GM12878 (cell line): ENCODE measurements around the gene APCDD1L. TPM values are rescaled to one million over a fixed set of nuclear protein-coding genes. Genes with fewer than 3 reads are reported as not detected.

ENCODE experiments used
- ATAC-seq: fragments of 200-7000 bp; cut with Tn5 transposase; 3 replicates; pipeline ENCODE4 v1.9.1; 2020; ENCODE audit warnings: mild to moderate bottlenecking, moderate library complexity
- BruUV-seq: library from RNA; stranded (reverse); fragments of 400-500 nt; replicated peaks from 2 replicates; lab custom pipeline; 2021; lab: Mats Ljungman, UMichigan
- CTCF ChIA-PET: fragments of 300-600 bp; sonication (Branson Sonifier 250); formaldehyde crosslinking; extraction: SDS; loops from one replicate; lab custom pipeline; 2021; ENCODE audit warnings: inconsistent platforms; lab: Yijun Ruan, JAX
- POLR2A ChIA-PET: fragments of 350-600 bp; formaldehyde crosslinking; extraction: SDS; loops from one replicate; lab custom pipeline; 2021; ENCODE audit warnings: inconsistent platforms; lab: Charles Lee
- RAD21 ChIA-PET: fragments of 300-600 bp; sonication (Branson Sonifier 250); formaldehyde crosslinking; loops from one replicate; lab custom pipeline; 2023; ENCODE audit warnings: antibody characterized with exemption; ENCODE audit not compliant: unreplicated experiment; lab: Charles Lee
- SMC1A ChIA-PET: fragments of 300-600 bp; sonication (Branson Sonifier 250); formaldehyde crosslinking; loops from one replicate; lab custom pipeline; 2023; ENCODE audit not compliant: unreplicated experiment, uncharacterized antibody; lab: Charles Lee
- DNase-seq: peaks from one replicate; pipeline ENCODE4 v3.0.0-alpha.2; 2011; ENCODE audit warnings: low read depth, low spot score
- FAIRE-seq: peaks from 3 replicates; lab custom pipeline; 2011; peaks lifted over from hg19 to GRCh38; lab: Jason Lieb, UNC
- H2AFZ ChIP-seq: 2 replicates; pipeline ENCODE4 v1.6.0; 2011; ENCODE audit warnings: low read depth, low read length, control low read depth; ENCODE audit not compliant: control insufficient read depth
- H3K27ac ChIP-seq: 2 replicates; pipeline ENCODE4 v1.5.1; 2011; ENCODE audit warnings: control low read depth; ENCODE audit not compliant: control insufficient read depth, insufficient read depth
- H3K27me3 ChIP-seq, 2 experiments: replicated peaks in 1 of 2; 2 replicates each; pipeline versions ENCODE4 v1.6.0 to v1.6.1; 2011; ENCODE audit warnings: low read length in 1 of 2; ENCODE audit not compliant: control insufficient read depth in 2 of 2, insufficient read depth in 2 of 2
- H3K36me3 ChIP-seq, 2 experiments: 2 replicates each; pipeline ENCODE4 v1.5.1; 2011; ENCODE audit warnings: low read length in 1 of 2; ENCODE audit not compliant: control insufficient read depth in 2 of 2, insufficient read depth in 2 of 2
- H3K4me1 ChIP-seq: 2 replicates; pipeline ENCODE4 v1.6.1; 2011; ENCODE audit warnings: mild to moderate bottlenecking, low read length, moderate library complexity, mixed read lengths; ENCODE audit not compliant: control insufficient read depth, insufficient read depth
- H3K4me2 ChIP-seq: 2 replicates; pipeline ENCODE4 v1.6.0; 2011; ENCODE audit warnings: control low read depth; ENCODE audit not compliant: control insufficient read depth, insufficient read depth
- H3K4me3 ChIP-seq: fragments of 200-600 bp; sonication (generic); 2 replicates; pipeline ENCODE4 v1.5.1; 2016
- H3K79me2 ChIP-seq: 2 replicates; pipeline ENCODE4 v1.6.0; 2011; ENCODE audit warnings: low read length; ENCODE audit not compliant: control insufficient read depth, insufficient read depth
- H3K9ac ChIP-seq: 2 replicates; pipeline ENCODE4 v1.8.0; 2011; ENCODE audit warnings: low read length, control low read depth, mixed read lengths; ENCODE audit not compliant: control insufficient read depth, insufficient read depth
- H3K9me3 ChIP-seq: replicated peaks from 3 replicates; pipeline ENCODE4 v1.5.1; 2011; ENCODE audit warnings: mild to moderate bottlenecking, low read length; ENCODE audit not compliant: control insufficient read depth, insufficient read depth
- H4K20me1 ChIP-seq: 2 replicates; pipeline ENCODE4 v1.6.0; 2011; ENCODE audit not compliant: control insufficient read depth, insufficient read depth
- JUNB ChIP-seq: IDR thresholded peaks from 2 replicates; pipeline ENCODE4 v1.6.1; 2016; ENCODE audit warnings: antibody characterized with exemption, mild to moderate bottlenecking
- MTA3 ChIP-seq: IDR thresholded peaks from 2 replicates; pipeline ENCODE4 v1.6.1; 2012; ENCODE audit warnings: low read length, inconsistent platforms, borderline replicate concordance
- MYB ChIP-seq: fragments of 150-350 bp; IDR thresholded peaks from 2 replicates; pipeline ENCODE4 v1.6.1; 2014; ENCODE audit warnings: mild to moderate bottlenecking, low read depth, low read length, borderline replicate concordance
- RAD51 ChIP-seq: fragments of 450-650 bp; IDR thresholded peaks from 2 replicates; pipeline ENCODE4 v1.6.1; 2016; ENCODE audit warnings: moderate library complexity, mild to moderate bottlenecking, inconsistent platforms
- RCOR1 ChIP-seq: conservative IDR thresholded peaks from 2 replicates; pipeline ENCODE4 v1.6.1; 2012; ENCODE audit warnings: low read depth, low read length, improper control_type of control experiment
- SMAD1 ChIP-seq: fragments of 450-650 bp; IDR thresholded peaks from 2 replicates; pipeline ENCODE4 v1.6.1; 2018; ENCODE audit warnings: mild to moderate bottlenecking, low read depth; ENCODE audit not compliant: partially characterized antibody
- WGBS: methylation state at CpG from one replicate; pipeline ENCODE4 v1.1.6; 2016; ENCODE audit warnings: low lambda C conversion rate; ENCODE audit not compliant: insufficient replicate concordance, insufficient coverage; ENCODE audit errors: missing lambda C conversion rate; 5-methylcytosine and 5-hydroxymethylcytosine counted together
- in situ Hi-C: fragments of 300-500 bp; cut with MboI; formaldehyde crosslinking; loops from 9 replicates; pipeline ENCODE4 v1.14.3; 2018; ENCODE audit warnings: mixed read lengths
- intact Hi-C: fragments of 100-400 bp; cut with micrococcal nuclease; formaldehyde crosslinking; loops from one replicate; pipeline ENCODE4 v1.14.2; 2022; ENCODE audit not compliant: unreplicated experiment
- polyA plus RNA-seq, 11 experiments: library from polyadenylated mRNA; depleted of rRNA in 4 of 11; unstranded in 6 of 11; stranded (reverse) in 5 of 11; fragments of >200 nt; fragmentation: Nextera tagmentation in 4 of 11; fragmentation: Illumina TruSeq in 1 of 11; extraction: Ambion mirVana in 4 of 11; extraction: Trizol in 1 of 11; gene quantifications; 1 replicate in 1 of 11; 2 replicates in 10 of 11; pipeline versions ENCODE4 v1.2.1 to v1.2.3, GENCODE V29; 2011 to 2016; ENCODE audit warnings: inconsistent platforms in 2 of 11, missing spikeins in 2 of 11, low read depth in 1 of 11
- total RNA-seq, 4 experiments: library from RNA; depleted of rRNA in 3 of 4; stranded (reverse); fragments of >200 nt in 3 of 4; fragmentation: Illumina TruSeq in 1 of 4; extraction: Trizol in 1 of 4; gene quantifications; 2 replicates each; pipeline versions ENCODE4 v1.2.1 to v1.2.3, GENCODE V29; 2013 to 2021
- TF ChIP-seq, protein P1 (sequence below): fragments of 150-350 bp; IDR thresholded peaks from 2 replicates; pipeline ENCODE4 v1.6.1; 2016; ENCODE audit warnings: low read depth, low read length
- TF ChIP-seq, protein P2 (sequence below): fragments of 450-650 bp; IDR thresholded peaks from 2 replicates; pipeline ENCODE4 v1.6.1; 2014; ENCODE audit warnings: mild to moderate bottlenecking

Gene APCDD1L
- total and polyA plus RNA-seq, 10 of the 15 experiments (the other 5 are each of a cell fraction or from before 2014, with no cell fraction given) = 0.14 to 0.50 TPM; not detected in 8

DNA sequence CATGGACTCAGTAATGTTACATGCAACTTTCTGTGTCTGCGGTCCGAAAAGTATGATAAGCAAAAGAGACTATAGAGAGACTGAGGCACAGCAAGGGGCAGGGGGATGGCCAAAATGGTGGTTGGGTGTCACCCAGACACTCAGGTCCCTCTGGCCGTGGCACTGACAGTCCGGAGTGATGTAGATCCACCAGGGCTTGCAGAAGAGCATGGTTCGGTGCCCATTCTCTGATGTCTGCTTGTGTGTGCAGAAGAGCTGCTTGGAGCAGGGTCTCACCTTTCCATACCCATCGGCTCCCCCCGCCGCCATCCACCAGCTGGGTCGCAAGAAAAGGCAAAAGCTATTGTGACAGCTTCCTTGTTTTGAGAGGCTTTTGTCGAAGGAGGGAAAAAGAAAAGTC is 6.6 kb upstream of the APCDD1L start:
- FAIRE-seq = no peak
- Histone ChIP-seq H3K79me2 (no peaks in the 10 kb centered on the region), H2AFZ (no peak overlapping the region), H3K9ac (no peak overlapping the region), H3K4me3 (no peak overlapping the region), H3K27ac (no peak overlapping the region), H3K9me3 (peaks cover 2% of the 10 kb centered on the region), H3K27me3 (no peaks in the 10 kb centered on the region), H4K20me1 (no peaks in the 10 kb centered on the region), H3K4me1 (no peaks in the 10 kb centered on the region), H3K4me2 (no peak overlapping the region), H3K36me3 (no peaks in the 10 kb centered on the region)
- in situ Hi-C loops = no loop called here
- CTCF ChIA-PET = no interaction called here
- POLR2A ChIA-PET = no interaction called here
- RAD21 ChIA-PET = no interaction called here
- SMC1A ChIA-PET = no interaction called here
- BruUV-seq = no TSS peak
- no peak for ATAC-seq
- intact Hi-C loops = no loop called here
- WGBS = 64% methylated on average over 10 of the region's 10 CpGs
- TF ChIP-seq JUNB (no peak), RAD51 (no peak), MYB (no peak), MTA3 (no peak), SMAD1 (no peak), RCOR1 (no peak)
- TF ChIP-seq, protein P1, sequence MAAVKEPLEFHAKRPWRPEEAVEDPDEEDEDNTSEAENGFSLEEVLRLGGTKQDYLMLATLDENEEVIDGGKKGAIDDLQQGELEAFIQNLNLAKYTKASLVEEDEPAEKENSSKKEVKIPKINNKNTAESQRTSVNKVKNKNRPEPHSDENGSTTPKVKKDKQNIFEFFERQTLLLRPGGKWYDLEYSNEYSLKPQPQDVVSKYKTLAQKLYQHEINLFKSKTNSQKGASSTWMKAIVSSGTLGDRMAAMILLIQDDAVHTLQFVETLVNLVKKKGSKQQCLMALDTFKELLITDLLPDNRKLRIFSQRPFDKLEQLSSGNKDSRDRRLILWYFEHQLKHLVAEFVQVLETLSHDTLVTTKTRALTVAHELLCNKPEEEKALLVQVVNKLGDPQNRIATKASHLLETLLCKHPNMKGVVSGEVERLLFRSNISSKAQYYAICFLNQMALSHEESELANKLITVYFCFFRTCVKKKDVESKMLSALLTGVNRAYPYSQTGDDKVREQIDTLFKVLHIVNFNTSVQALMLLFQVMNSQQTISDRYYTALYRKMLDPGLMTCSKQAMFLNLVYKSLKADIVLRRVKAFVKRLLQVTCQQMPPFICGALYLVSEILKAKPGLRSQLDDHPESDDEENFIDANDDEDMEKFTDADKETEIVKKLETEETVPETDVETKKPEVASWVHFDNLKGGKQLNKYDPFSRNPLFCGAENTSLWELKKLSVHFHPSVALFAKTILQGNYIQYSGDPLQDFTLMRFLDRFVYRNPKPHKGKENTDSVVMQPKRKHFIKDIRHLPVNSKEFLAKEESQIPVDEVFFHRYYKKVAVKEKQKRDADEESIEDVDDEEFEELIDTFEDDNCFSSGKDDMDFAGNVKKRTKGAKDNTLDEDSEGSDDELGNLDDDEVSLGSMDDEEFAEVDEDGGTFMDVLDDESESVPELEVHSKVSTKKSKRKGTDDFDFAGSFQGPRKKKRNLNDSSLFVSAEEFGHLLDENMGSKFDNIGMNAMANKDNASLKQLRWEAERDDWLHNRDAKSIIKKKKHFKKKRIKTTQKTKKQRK = no peak
- TF ChIP-seq, protein P2, sequence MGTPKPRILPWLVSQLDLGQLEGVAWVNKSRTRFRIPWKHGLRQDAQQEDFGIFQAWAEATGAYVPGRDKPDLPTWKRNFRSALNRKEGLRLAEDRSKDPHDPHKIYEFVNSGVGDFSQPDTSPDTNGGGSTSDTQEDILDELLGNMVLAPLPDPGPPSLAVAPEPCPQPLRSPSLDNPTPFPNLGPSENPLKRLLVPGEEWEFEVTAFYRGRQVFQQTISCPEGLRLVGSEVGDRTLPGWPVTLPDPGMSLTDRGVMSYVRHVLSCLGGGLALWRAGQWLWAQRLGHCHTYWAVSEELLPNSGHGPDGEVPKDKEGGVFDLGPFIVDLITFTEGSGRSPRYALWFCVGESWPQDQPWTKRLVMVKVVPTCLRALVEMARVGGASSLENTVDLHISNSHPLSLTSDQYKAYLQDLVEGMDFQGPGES = no peak
- DNase-seq = no peak
